GM19043 (cell line): ENCODE measurements around the gene SLC35B3.
"Not testable (repeated sequence)": the region's sequence is repeated elsewhere in the genome, so short reads cannot be mapped to it uniquely, and the experiment has no call there.

Experiments used
- ATAC-seq: cut with Tn5 transposase; IDR thresholded peaks from one replicate; pipeline ENCODE4 v1.9.1; 2021; ENCODE audit warnings: low read depth; ENCODE audit not compliant: unreplicated experiment

SLC35B3 gene

GRCh38 chr6:8415913-8416312 is 19.4 kb downstream of the SLC35B3 start:
- ATAC-seq: no peak

- no peak for ATAC-seq
These were observed 20.1 kb downstream of the SLC35B3 start for GRCh38 chr6:8415280-8415679.

- ATAC-seq: no peak
These were observed 20.5 kb downstream of the SLC35B3 start for GRCh38 chr6:8414844-8415243.

GRCh38 chr6:8405946-8406345 is 29.4 kb downstream of the SLC35B3 start:
- not testable (repeated sequence) for ATAC-seq

GRCh38 chr6:8402546-8402945 is 32.8 kb downstream of the SLC35B3 start:
- no peak for ATAC-seq

- no peak for ATAC-seq
These were observed 34.7 kb downstream of the SLC35B3 start for GRCh38 chr6:8400663-8401062.

- no peak for ATAC-seq
These were observed 42.8 kb downstream of the SLC35B3 start for GRCh38 chr6:8392569-8392968.

- ATAC-seq: no peak
These were observed 43.4 kb downstream of the SLC35B3 start for GRCh38 chr6:8391934-8392333.

- no peak for ATAC-seq
These were observed 46.1 kb downstream of the SLC35B3 start for GRCh38 chr6:8389036-8389818.

GRCh38 chr6:8387942-8388437 is 47.4 kb downstream of the SLC35B3 start:
- ATAC-seq: no peak

GRCh38 chr6:8383584-8383983 is 51.8 kb downstream of the SLC35B3 start:
- no peak for ATAC-seq

GRCh38 chr6:8382434-8382833 is 52.9 kb downstream of the SLC35B3 start:
- no peak for ATAC-seq

GRCh38 chr6:8375916-8376315 is 59.4 kb downstream of the SLC35B3 start:
- no peak for ATAC-seq
